Bone marrow (tissue), 2 donors: Measurements from ENCODE around the gene DGKE.

ENCODE experiments used
- DNase-seq, 2 donors: peaks; one replicate each; lab custom pipeline; 2025; lab: John Stamatoyannopoulos, UW

DGKE gene

DNA sequence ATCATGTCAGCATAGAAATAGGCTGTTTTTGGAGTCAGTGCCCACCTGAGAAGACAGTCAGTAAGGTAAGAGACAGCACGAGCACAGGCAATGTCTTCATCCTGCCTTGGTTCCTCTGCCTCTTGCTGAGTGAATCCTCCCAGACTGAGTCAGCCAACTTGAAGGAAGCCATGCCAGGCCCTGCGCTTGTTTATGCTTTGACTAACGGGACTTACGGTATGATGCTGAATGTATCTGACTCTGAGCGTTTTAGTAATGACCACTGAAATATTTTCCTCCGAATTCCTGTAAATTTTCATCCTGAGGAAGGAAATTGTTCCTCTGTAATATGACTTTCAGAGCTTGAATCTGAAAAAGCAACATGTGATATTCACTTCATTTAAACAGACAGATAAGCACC lies 18.2 kb upstream of the DGKE start:
- DNase-seq, result no peak

- DNase-seq, result no peak
These were observed 16.9 kb upstream of the DGKE start for GRCh38 chr17:56817066-56817465.

DNA sequence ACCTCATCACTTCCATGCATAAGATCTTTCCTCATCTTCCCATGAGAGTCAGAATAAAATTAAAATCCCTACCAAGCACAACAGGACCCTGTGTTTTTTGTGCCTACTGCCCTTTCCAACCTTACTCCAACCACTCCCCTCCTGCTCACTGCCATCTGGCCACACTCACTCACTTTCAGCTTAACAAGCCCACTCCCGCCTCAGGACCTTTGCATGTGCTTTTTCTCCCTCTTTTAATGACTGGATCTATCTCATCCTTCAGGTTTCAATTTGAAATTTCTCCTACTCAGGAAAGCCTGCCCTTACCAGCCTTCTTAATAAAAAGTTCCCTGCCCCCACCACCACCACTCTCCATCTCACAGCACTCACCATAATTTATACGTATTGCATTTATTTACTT lies 14.9 kb upstream of the DGKE start:
- DNase-seq, result no peak

- peak; percentile 16 to 78 for DNase-seq
These were observed 14.4 kb upstream of the DGKE start for GRCh38 chr17:56819431-56820145.

DNA sequence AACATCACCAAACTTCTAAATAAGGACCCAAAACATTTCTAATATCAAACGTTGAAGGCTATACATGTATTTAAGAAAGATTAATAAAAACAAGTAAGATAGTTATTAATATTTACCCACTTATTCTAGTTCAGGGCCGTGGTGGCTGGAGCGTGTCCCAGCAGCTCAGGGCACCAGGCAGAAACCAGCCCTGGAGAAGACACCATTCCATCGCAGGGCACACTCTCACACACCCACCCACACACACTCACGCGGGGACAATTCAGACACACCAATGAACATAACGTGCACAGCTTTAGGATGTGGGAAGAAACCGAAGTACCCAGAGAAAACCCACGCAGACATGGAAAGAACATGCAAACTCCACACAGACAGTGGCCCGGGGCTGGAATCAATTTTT lies 13.7 kb upstream of the DGKE start:
- no peak for DNase-seq

DNA sequence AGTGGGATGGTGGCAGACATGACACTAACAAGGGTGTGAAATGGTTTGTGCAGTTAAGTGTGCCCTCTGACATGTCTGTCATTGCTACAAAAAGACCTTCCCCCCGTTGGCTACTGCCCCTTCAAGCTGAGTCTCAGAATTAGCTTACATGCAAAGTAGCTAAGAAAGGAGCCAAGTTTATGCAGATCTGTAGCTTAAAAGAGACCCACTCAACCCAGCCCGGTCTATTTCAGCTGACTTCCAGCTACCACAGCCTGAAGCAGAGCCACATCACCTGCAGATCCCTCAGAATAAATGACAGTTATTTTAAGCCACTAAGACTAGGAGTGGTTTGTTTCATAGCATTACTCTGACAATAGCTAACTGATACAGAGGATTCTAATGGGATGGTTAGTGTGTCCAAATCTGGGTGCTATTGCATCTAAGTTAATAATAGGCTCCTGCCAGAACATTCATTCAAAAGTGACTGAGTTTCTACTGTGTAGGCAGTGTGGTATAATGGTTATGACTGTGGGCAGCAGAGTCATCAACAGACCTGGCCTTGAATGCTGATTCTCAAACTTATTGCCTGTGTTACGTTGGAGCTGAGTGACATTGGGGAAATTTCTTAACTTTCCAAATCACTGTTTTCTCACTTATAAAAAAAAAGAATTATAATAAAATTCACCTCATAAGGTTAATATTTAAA lies 12.0 kb upstream of the DGKE start:
- DNase-seq, result no peak

DNA sequence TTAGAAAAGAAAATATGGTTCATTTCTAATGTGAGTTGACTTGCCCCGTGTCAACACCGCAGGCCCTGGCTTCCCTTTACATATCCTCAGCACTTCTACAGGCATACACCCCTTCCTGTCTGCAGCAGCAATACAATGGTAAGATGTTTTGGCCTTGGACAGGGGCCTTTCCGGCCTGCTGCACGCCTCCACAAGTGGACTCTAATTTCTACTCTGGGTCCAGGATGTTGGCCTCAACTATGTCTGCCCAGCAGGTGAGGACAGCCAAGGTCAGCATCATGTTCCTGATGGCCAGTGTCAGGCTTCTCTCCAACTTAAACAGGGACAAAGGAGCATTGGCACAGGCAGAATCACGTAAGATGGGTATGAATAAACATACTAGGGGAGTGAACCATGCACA lies 11.2 kb upstream of the DGKE start:
- no peak for DNase-seq

DNA sequence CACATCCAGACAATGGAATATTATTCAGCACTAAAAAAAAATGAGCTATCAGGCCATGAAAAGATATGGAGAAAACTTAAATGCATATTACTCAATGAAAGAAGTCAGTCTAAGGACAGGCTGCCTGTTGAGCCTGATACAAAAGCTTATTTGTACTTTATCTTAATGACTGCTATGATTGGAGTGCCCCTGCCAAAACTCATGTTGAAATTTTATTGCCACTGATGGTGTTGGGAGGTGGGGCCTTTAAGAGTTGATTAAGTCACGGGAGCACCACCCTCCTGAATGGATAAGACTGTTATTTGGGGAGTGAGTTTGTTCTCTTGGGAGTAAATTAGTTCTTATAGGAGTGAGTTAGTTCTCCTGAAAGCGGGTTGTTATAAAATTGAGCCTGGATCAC lies 10.1 kb upstream of the DGKE start:
- DNase-seq, result no peak

DNA sequence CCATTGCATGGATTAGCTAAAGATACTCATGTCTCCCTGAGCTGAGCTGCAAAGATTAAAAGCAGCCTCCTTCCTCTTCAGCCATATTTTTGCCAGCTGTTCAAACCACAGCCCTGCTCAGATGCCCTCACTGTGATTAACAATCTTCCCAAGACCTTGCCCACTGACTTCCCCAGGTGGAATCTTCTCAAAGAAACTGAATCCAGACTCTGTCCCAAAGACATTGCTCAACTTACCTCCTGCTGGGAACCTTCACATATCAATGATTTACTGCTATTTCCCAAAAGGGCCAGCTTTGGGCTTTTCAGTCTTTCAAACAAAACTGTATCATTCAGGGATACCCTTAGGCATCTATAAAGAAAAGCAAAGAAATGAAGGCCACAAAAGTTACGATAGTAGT lies 9.4 kb upstream of the DGKE start:
- no peak for DNase-seq

DNA sequence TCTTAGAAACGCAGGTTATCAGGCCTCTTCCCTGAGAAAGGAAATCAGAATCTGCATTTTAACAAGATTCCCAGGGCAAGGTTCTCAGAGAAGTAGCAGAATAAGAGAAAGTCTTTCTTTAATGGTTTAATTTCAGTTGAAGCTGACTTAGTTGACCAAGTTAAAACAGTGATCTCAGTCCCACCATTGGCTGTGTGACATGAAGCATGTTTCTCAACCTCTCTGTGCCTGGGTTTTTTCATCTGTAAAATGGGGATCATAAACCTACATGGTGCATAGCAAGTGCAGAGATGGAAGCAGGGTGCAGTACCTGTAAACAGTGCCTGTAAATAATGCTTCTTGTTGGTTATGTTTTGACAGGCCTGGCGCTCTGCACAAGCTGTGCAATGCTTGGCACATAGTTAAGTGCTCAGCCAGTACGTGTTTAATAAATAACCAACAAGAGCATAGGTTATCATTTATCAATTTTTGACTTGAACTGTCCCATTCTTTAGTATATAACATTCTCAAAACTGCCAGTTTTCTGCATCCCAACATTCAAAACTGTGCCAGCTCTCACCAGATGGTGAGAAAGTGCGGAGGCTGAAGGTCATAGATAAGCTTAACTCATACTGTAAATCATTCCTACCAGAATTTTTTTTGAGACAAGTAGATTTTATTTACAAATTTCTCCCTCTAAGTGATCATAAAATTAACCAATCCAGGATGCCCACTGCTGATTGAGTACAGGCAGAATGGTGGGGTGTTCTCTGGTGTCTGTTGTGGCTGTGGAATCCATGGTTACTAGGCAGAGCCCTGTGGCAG lies 7.1 kb upstream of the DGKE start:
- DNase-seq, result no peak

- DNase-seq, result no peak
These were observed 3.1 kb upstream of the DGKE start for GRCh38 chr17:56830726-56831368.

DNA sequence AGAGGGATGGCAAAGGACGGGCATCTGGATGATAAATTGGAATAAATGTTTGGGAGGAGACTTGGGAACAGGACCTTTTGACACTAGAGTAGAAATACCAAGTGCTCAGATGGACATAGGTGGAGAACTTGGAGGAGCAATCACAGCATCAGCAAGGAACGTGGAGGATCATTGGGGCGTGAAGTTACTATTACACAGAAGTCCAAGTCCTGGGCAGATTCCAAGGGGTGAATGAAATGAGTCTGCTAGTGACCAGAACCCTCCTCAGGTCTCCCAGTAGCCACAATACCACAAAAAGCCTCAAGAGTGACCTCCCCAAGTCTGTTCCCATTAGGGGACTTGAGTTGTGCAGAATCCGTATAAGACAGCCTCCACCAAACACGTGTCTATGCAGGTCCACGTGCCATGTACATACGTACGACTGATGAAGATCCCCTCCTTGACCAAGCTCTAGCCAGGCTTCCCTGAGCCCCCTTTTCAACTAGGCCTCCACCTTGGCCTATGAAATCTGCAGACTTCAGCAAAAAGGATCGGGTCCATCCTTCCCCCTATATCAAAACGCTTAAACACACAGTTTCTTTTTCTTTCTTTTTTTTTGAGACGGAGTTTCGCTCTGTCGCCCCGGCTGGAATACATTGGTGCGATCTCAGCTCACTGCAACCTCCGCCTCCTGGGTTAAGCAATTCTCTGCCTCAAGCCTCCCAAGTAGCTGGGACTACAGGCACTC lies 2.4 kb upstream of the DGKE start:
- DNase-seq, result no peak

- DNase-seq, result no peak
These were observed 1.5 kb upstream of the DGKE start for GRCh38 chr17:56832446-56832845.

DNA sequence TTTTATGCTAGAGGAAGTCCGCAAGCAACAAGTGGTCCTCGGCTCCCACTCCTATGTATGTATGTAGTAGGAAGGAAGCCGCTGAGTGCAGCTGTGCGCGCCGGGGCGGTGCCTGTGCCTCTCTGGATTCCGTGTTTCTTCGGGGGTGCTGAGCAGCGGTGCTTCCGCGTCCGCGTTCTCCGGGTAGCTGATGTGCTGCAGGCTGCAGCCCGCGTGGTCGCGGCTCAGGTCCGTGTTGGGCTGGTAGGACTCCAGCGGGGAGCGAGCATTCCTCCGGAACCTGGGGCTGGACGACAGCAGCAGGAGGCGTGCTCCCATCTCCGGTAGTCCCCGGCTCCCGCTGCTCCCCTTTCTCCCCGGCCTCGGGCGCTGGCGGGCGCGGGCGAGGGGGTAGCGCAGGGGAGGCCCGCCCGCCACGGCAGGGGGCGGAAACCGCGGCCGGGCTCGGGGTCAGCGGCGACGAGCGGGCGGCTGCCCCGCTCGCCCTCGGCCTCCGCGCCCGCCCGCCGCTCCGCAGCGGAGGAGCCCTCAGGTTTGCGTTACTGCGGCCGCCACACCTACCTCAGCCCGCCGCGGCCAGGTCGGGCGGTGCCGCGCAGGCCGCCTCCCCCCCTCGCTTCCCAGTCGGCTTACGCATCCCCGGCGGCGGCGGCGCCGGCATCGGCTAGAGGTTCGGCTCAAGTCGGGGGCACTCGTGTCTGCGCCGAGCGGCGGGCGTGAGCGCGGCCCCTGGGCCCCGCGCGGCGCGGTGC lies 718 bp upstream of the DGKE start:
- DNase-seq, result peak; percentile 25 to 59

DNA sequence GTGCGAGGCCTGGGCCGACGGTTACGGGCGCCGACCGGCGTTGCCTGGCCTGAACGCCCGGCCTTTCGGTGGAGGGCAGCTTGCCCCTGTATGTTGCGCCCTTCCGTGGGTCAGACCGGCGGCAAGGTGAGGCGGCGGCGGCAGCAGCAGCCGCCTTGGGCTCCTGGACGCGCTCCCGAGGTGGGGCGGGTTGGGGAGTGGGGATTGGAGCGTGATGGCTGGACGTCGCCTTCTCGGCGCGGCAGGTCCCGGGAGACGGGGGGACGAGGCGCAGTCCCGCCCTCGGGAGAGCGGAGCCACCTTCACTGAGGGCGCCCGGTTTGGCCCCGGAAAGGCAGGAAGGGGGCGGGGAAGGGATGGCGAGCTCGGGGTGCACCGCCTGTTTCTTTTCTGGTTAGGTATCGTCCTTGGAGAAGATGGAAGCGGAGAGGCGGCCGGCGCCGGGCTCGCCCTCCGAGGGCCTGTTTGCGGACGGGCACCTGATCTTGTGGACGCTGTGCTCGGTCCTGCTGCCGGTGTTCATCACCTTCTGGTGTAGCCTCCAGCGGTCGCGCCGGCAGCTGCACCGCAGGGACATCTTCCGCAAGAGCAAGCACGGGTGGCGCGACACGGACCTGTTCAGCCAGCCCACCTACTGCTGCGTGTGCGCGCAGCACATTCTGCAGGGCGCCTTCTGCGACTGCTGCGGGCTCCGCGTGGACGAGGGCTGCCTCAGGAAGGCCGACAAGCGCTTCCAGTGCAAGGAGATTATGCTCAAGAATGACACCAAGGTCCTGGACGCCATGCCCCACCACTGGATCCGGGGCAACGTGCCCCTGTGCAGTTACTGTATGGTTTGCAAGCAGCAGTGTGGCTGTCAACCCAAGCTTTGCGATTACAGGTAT lies 671 bp downstream of the DGKE start:
- DNase-seq, result peak in 1 of 2 donors; percentile 51

DNA sequence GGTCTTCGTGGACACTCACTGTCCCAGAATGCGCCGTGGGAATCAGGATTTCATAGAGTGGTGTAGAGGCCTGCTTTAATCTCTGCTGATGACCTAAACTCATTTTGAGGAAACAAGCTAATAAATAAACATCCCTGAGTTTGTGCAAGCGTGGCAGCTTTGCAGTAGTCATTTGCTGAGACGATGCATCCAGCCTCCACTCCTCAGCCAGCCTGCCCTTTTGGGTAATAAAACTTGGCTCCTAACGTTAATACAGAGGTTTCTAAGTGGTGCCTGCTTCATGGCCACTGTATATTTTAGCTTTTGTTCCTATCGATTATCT lies 1.3 kb downstream of the DGKE start:
- DNase-seq, result no peak

GRCh38 chr17:56838687-56839086 lies 4.7 kb downstream of the DGKE start:
- DNase-seq, result no peak

DNA sequence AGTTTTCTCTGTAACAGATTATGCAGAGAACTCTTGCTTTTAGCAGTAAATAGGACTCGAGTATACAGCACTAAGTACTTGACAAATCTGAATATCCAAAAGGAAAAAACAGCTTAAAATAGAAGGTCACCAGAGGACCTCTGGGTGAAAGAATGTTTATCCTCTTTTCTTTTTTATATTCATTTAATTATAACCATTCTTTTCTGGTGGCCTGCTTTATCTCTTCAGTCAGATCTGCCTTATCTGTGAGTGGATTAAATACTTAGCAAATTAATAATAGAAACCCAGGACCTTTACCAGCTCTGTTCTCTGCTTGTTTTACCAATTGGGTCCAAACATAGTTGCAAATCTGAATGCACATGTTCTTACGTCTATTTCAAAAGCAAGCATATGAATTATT lies 8.6 kb downstream of the DGKE start:
- no peak for DNase-seq

GRCh38 chr17:56845934-56846333 lies 12.0 kb downstream of the DGKE start:
- DNase-seq, result no peak

DNA sequence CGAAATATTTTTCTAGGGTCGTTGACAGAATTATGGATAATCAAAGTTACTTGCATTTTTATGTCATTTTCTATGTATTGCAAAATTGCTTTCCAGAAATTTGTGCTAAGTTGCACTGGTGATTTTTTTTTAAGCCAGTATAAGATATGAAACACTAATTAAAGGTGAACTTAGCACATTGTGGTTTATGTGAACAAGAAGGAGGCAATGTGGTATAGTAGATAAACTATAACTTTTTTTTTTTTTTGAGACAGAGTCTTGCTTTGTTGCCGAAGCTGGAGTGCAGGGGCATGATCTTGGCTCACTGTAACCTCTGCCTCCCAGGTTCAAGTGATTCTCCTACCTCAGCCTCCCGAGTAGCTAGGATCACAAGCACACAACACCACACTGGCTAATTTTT lies 13.2 kb downstream of the DGKE start:
- no peak for DNase-seq
